Measurements from ENCODE around the gene VWDE.

The VWDE gene

GRCh38 chr7:12305502-12305901, 98.2 kb downstream of the VWDE start:
- Histone ChIP-seq H3K9ac (no peak overlapping the region), H3K79me2 (no peaks in the 10 kb centered on the region), H3K4me1 (no peaks in the 10 kb centered on the region), H3K36me3 (ENCODE audit: control insufficient read depth, insufficient read depth, low read length) (no peaks in the 10 kb centered on the region), H3K4me3 (ENCODE audit: low read depth, low read length) (no peak overlapping the region), H3K4me2 (ENCODE audit: low read length) (no peak overlapping the region), H3K27me3 (ENCODE audit: control insufficient read depth, insufficient read depth, low read length) (no peaks in the 10 kb centered on the region), H2AFZ (no peak overlapping the region), H3K9me3 (ENCODE audit: control insufficient read depth, low read length) (no peaks in the 10 kb centered on the region), H3K27ac (no peak overlapping the region)
- no peak for TF ChIP-seq CTCF (IDR thresholded peaks at IDR 0.05)

DNA sequence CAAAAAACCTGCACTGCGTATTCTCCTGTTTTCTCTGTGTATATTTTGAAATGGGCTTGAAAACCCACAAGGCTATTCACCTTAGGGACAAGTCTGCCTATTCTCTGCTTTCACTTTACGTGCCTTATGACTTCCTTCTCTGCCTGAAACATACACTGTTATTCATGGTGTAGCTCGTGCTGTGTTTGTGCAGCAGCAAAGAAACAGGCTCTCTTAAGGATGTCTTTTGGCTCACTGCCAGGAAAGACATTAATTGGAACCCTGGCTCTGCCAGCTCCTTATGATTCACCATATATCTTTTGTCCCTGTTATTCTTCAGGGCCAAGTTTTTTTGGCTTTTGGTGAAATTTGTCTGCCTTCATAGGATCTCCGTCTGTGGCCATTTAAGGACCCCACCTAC, 100.2 kb downstream of the VWDE start:
- no peaks in the 10 kb centered on the region for H3K4me1 ChIP-seq
- H3K4me2 ChIP-seq (ENCODE audit: low read length): no peak overlapping the region
- H3K36me3 ChIP-seq (ENCODE audit: control insufficient read depth, insufficient read depth, low read length): no peaks in the 10 kb centered on the region
- no peak overlapping the region for H3K27ac ChIP-seq
- no peaks in the 10 kb centered on the region for H3K9me3 ChIP-seq (ENCODE audit: control insufficient read depth, low read length)
- H3K27me3 ChIP-seq (ENCODE audit: control insufficient read depth, insufficient read depth, low read length): no peaks in the 10 kb centered on the region
- TF ChIP-seq CTCF (IDR thresholded peaks at IDR 0.05): no peak
- no peak overlapping the region for H3K9ac ChIP-seq
- no peak overlapping the region for H2AFZ ChIP-seq
- no peak overlapping the region for H3K4me3 ChIP-seq (ENCODE audit: low read depth, low read length)
- no peaks in the 10 kb centered on the region for H3K79me2 ChIP-seq

GRCh38 chr7:12303062-12303461, 100.6 kb downstream of the VWDE start:
- Histone ChIP-seq H3K4me1 (no peaks in the 10 kb centered on the region), H3K4me2 (ENCODE audit: low read length) (no peak overlapping the region), H3K4me3 (ENCODE audit: low read depth, low read length) (no peak overlapping the region), H2AFZ (no peak overlapping the region), H3K9me3 (ENCODE audit: control insufficient read depth, low read length) (no peaks in the 10 kb centered on the region), H3K27ac (no peak overlapping the region), H3K9ac (no peak overlapping the region), H3K36me3 (ENCODE audit: control insufficient read depth, insufficient read depth, low read length) (no peaks in the 10 kb centered on the region), H3K79me2 (no peaks in the 10 kb centered on the region), H3K27me3 (ENCODE audit: control insufficient read depth, insufficient read depth, low read length) (no peaks in the 10 kb centered on the region)
- no peak for TF ChIP-seq CTCF (IDR thresholded peaks at IDR 0.05)

DNA sequence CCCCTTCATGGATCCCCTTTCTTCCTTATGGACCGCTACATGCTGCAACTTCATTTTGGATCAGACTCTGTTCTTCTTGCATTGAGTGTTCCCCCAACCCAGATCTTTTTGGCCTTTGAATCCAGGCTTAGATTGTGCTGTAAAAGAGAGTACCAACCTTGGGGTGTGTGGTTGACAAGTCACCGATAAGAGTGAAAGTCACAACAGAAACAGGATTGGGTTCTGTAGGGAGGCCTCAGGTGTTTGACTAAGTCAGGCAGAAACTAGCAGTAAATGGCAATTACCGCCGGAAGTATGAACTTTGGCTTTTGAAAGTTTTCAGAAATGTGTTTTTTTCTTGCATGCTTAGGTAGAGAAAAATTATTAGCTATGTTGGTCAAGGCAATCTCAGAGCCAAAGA, 103.2 kb downstream of the VWDE start:
- no peaks in the 10 kb centered on the region for H3K36me3 ChIP-seq (ENCODE audit: control insufficient read depth, insufficient read depth, low read length)
- TF ChIP-seq CTCF (IDR thresholded peaks at IDR 0.05): no peak
- H3K4me2 ChIP-seq (ENCODE audit: low read length): no peak overlapping the region
- H3K79me2 ChIP-seq: no peaks in the 10 kb centered on the region
- no peak overlapping the region for H3K27ac ChIP-seq
- no peaks in the 10 kb centered on the region for H3K4me1 ChIP-seq
- no peak overlapping the region for H2AFZ ChIP-seq
- no peaks in the 10 kb centered on the region for H3K27me3 ChIP-seq (ENCODE audit: control insufficient read depth, insufficient read depth, low read length)
- H3K9me3 ChIP-seq (ENCODE audit: control insufficient read depth, low read length): no peaks in the 10 kb centered on the region
- no peak overlapping the region for H3K9ac ChIP-seq
- H3K4me3 ChIP-seq (ENCODE audit: low read depth, low read length): no peak overlapping the region

DNA sequence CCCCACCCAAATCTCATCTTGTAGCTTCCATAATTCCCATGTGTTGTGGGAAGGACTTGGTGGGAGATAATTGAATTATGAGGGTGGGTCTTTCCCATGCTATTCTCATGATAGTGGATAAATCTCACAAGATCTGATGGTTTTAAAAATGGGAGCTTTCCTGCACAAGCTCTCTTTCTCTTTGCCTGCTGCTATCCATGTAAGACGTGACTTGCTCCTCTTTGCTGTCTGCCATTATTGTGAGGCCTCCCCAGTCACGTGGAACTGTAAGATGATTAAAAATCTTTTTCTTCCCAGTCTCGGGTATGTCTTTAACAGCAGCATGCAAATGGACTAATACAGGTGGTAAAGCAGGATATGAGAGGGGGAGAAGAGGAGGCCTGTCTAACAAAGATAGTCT, 104.3 kb downstream of the VWDE start:
- H3K4me2 ChIP-seq (ENCODE audit: low read length): no peak overlapping the region

More for the DNA sequence above, 104.3 kb downstream of the VWDE start:
- no peak for TF ChIP-seq CTCF (IDR thresholded peaks at IDR 0.05)
- Histone ChIP-seq H3K27me3 (ENCODE audit: control insufficient read depth, insufficient read depth, low read length) (no peaks in the 10 kb centered on the region), H2AFZ (no peak overlapping the region), H3K79me2 (no peaks in the 10 kb centered on the region), H3K9me3 (ENCODE audit: control insufficient read depth, low read length) (no peaks in the 10 kb centered on the region), H3K4me3 (ENCODE audit: low read depth, low read length) (no peak overlapping the region), H3K36me3 (ENCODE audit: control insufficient read depth, insufficient read depth, low read length) (no peaks in the 10 kb centered on the region), H3K9ac (no peak overlapping the region), H3K27ac (no peak overlapping the region), H3K4me1 (no peaks in the 10 kb centered on the region)

Measured in parathyroid adenoma (tissue), 2 donors.